GM18508 (cell line): Measurements from ENCODE around the gene SULT4A1.

Experiments used
- ATAC-seq: cut with Tn5 transposase; IDR thresholded peaks from one replicate; pipeline ENCODE4 v1.9.1; 2021; ENCODE audit warnings: moderate number of reproducible peaks; ENCODE audit not compliant: insufficient read depth, unreplicated experiment

Gene SULT4A1

DNA sequence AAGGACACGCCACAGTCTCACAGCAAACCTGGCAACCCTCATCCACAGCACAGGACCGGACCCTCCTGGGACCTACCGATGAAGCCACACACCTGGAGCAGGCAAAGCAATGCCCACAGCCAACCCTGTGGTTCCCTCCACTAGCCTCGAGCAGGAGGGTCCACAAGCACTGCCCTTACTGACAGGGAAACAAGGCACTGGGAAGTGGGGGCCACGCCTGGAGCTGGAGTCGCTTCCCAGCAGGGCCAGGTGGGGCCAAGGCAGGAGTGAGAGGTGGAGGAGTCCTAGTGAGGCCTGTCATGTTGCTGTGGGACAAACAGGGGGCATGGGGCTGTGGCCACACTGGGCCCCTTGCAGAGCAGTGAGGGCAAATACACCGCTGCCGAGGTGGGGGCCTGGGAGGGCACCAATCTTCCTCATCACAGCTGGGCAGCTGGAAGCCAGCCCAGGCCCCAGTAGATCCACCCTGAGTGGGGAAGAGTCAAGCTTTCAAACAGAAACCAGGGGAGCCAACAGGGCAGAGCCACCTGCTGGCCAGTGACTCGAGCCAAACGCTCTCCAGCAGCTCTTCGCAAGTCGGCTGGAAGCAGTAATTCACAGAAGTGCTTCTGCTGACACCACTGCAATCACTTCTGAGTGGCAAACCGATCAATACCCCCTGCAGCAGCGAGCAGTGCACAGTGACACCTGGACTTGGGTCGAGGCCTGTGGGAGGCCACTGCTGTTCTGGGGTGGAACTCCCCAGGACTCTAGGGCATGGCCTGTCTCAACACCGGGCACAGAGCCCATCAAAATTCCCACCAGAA is 13.7 kb downstream of the SULT4A1 start:
- ATAC-seq, result no peak

DNA sequence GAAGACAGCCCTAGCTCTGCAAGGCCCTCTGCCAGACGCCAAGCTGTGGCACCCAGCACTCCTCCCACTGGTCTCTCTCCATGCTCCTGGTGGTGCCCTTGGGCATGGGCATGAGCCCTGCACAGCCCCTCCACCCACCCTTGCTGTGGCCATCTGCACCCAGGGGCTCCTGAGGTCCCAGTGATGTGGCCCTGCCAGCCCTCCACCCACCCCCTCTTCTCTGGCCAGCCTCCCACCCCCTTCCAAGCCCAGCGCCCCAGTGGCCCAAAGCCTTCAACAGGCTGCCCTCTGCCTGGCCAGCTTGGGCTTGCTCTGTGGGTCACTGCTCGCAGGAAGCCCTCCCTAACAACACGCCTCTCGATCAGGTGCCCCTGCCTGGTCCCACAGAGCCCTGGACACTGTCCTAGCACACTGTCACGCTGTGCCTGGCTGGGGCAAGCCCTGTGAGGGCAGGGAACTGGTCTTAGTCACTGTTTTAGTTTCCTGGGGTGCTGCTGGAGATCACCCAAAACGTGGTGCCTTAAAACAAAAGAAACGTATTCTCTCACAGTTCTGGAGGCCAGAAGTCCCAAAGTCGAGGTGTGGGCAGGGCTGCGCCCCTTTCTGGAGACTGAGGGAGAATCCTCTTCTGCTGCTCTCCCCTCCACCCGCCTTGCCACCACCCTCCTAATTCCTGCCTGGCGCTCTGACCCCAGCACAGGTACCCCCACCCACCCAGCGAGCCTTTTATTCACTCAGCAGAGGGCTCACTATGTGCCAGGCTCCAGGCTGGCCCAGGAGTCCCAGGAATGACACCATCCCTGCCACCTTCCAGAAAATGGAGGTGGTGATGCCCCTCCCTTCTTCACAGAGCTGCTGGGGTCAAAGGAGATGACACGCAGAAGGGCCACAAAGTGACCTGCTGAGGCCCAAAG is 14.7 kb downstream of the SULT4A1 start:
- no peak for ATAC-seq

DNA sequence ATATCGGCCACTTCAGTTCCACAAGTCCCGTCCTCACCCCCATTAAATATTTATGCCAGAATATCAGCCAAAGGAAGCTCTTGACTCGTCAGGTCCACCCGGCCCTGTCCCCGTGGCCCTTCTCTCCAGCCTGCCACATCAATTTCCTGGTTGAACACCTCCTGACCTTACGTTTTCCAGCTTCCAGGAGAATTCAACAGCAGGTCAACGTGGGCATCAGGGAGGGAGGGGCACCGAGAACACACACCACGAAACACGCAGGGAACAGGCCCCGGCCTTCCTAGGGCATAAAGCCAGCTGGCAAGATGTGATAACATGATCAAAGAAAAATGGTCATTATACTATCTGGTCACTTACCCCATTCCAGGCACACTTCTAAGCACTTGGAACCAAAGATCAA is 15.3 kb downstream of the SULT4A1 start:
- no peak for ATAC-seq

DNA sequence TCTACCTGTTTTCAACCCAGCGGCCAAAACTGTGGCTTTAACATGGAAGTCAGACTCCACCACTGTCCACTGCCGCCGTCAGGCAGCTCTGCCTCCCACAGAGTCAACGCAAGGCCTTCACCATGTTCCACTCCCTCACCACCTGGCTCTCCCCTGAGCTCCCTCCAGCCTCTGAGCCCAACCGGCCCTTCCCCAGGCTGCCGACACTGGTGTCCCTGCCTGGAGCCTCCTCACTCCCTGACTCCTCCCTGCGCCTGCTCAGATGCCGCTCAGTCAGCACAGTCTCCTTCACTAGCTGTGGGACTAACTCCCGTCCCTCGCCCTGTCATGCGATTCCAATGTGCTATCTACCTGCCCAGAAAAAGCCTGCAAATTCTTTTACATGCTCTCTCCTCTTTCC is 16.3 kb downstream of the SULT4A1 start:
- no peak for ATAC-seq

DNA sequence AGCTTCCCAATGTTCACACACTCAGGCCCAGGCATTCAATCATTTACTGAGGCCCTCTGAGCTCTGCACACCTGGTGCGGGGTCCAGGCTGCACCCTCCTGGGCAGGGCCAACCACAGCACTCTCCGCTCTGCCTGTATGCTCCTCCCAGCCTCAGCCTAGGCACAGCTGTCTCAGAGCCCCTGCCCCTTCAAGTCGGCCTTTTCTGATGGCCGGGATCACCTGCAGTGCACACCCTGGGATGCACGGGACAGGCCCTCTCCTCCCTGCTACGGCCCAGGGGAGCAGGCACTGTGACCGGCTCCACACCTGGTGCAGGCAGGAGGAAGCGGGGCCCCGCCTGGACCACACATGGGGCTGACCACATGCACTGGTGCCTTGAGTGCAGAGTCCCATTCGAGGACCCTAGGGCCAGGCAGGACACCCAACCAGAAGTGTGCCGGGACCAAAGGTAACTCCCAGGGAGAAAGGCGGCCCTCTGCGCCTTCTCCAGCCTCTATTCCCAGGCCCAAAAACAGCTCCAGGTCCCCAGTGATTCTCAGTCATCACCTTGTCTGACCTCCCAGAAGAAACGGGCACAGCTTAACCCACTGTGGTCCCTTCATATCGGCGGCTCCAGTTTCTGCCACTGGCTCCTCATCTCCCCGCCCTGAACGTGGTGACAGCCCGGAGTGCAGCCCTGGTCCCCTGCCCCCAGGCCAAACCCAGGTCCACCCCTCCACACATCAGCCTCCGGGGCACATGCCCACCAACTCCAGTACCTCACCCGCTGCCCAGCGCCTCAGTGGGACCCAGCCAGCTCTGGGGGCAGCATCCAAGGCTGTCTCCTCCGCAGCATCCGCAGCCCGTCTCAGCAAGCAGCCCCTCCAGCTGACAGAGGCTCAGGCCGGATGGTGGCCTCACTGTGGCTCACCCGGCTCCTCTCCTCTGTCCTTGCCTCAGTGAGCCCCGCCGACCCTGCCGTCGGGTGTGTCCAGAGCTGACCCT is 17.5 kb downstream of the SULT4A1 start:
- no peak for ATAC-seq

DNA sequence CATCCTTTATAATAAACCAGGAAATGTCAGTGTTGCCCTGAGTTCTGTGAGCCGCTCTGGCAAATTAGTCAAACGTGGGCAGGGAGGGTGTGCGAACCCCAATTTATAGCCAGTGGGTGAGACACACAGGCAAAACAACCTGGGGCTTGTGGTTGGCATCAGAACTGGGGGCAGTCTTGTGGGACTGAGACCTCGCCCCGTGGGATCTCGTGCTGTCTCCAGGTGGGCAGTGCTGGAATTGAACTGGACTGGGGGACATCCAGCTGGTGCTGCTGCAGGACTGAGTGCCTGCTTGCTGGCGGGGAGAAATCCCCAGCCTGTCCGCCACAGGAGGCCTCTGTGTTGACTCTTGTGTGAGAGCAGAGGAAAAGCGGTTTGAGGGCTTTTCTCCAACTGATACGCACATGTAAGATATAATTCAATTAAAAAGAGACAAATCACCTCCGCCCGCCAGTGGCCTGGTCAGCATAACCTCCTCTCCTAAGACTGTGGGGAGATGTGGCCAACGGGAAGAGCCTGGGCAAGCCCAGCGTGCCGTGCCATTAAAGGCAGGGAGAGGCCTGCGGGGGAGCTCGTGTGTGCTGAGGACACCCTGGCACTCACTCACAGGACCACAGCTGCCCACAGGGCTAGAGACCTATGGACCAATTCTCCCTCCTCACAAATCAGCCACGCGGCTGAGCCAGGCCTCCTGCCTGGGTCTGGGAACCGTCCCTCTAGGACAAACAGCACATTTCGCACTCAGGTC is 18.4 kb downstream of the SULT4A1 start:
- ATAC-seq, result no peak

DNA sequence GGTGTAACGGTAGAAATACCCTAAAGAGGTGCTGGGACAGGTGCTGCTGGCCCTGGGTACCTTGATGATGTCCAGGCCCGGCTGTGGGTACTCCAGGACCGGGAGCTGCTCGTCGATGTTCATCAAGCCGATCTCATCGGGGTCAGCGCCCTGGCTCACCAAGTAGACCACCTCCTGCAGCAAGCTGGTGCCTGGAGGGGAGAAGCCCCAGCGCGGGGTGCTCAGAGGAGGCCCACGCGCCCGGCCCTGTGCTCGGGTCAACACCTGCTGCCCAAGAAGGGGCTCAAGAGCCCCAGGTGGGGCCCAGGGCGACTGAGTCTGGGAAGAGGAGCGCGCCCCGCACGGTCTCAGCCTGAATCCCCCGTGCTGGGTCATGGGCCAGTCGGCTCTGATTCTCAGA is 20.6 kb downstream of the SULT4A1 start:
- ATAC-seq, result no peak

DNA sequence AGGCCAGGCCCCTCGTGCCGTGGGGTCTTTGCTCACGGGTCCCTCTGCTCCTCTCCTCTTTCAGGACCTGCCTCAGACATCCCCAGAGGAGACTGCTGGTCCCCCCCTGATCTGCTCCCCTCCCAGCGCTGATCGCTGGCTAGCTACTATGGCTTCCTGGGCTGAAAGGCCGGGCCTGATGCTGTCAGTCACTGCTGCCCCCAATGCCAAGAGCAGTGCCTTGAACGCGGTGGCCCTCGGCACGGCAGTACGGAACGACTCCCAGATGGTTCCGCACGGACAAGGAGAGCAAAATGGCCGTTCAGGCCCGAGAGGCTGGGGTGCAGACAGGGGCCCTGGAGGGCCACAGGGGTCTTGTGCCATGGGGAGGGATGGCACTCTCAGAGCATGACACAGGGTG is 21.5 kb downstream of the SULT4A1 start:
- ATAC-seq, result no peak

DNA sequence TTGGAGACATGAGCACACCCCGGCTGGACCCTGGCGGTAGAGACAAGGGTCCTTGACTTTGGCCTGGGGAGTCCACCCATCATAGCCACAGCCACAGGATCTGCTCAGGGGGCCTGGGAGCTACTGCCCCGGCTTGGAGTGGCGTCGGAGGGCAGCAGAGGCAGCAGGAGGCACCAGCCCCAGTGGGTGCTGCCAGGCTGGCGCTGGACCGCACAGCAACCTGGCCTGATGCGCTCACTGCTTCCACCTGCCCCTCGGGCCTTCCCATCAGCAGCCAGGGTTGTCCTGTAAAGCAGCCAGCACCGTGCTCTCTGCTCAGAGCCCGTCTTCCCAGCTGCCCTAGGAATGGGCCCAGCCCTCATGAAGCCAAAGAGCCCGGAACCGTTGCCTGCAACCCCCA is 21.9 kb downstream of the SULT4A1 start:
- no peak for ATAC-seq

DNA sequence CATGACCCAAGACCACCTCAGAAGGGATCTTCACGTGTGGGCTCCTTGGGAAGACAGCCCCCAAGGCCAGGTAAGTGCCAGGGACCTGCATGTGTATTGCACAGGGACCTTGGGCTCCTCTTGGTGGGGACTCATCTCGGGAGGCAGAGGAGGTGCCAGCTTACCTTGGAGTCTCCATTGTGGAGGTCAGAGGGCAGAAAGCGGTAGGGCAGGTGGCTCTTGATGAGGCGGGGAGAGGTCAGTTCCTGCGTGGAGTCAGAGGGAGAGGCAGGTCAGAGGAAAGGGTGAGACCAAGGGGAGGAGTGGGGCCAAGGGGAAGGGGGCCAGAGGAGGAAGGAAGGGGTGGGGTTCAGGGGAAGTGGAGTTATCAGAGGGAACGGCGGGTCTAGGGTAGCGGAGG is 22.5 kb downstream of the SULT4A1 start:
- no peak for ATAC-seq

DNA sequence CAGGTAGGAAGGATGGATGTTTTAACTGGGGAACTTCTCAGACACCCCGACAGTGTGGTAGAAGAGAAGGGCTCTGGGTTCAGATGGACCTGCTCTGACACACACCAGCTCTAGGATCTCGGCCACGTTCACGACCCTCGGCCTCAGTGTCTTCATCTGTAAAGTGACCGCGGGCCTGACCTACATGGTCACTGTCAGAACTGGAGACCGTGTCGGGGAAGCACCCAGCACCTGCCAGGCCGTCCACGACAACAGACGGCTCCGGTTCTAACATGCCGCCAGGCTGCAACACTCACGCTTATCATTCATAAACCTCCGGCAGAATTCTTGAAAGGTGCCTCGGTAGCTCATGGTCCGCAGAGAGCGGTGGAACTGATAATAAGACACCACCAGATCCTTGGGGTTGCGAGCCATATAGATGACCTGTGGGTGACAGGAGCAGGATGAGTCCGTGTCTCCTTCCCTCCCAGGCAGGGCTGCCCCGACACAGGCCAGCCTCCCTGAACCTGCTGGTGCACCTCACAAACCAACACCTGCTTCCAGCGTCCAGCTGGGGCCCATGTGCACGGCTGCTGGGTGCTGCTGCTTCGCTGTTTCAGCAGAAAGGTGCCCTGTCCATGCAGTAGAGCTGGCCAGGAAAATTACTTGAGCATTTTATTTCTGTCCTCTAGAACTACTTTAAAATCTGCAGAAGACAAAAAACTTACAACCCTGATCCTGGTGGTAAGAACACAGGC is 23.6 kb downstream of the SULT4A1 start:
- ATAC-seq, result no peak

DNA sequence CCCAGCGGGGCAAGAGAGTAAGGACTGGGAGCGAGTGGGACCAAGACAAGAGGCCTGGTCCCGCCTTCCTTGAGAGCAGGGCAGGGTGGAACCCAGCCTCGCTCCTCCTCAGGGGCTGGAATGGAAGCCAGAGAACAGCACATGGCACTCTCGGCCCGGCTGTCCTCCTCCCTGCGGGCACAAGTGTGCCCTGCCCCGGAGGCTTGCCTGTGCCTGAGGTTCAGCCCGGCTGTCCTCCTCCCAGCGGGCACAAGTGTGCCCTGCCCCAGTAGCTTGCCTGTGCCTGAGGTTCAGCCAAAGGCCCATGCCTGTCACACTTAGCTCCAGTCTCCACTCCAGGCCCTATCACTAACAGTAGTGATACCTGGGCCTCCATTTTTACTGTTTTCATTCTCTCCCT is 24.2 kb downstream of the SULT4A1 start:
- no peak for ATAC-seq

DNA sequence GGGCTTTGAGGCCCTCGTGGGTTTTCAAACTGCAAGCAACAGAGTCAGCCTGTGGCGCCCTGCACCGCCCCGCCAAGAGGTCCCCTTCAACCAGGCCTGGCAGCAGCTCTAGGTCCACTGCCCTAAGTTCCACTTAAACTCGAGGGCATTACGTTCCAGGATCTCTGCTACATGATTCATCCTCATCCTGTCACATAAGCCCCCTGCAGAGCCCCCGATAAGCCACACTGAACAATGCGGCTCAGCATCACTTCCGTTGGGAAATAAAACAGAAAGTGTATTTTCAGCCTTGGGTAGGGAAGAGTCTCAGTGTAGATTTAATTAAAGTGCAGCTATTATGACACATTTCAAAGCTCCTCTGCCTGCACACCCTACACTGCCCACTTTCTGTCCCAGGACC is 24.6 kb downstream of the SULT4A1 start:
- ATAC-seq, result no peak

DNA sequence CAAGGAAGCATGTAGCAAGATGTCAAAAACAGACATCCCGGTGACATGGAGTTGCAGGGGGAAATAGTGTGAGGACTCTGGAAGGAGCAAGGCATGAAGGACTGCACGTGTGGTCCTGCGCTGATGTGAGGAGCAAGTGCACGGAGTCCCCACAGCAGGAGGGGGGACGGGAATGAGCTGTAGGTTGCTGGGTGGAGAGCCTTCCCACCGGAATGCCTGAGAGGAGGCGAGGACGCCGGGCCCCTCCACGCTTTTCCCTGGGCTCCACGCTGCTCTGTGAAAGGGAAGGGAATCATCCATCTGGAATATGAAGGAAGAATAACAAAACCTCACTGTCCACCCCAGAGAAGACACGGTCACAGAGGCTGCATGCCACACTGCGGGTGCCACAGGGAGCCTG is 26.6 kb downstream of the SULT4A1 start:
- no peak for ATAC-seq

DNA sequence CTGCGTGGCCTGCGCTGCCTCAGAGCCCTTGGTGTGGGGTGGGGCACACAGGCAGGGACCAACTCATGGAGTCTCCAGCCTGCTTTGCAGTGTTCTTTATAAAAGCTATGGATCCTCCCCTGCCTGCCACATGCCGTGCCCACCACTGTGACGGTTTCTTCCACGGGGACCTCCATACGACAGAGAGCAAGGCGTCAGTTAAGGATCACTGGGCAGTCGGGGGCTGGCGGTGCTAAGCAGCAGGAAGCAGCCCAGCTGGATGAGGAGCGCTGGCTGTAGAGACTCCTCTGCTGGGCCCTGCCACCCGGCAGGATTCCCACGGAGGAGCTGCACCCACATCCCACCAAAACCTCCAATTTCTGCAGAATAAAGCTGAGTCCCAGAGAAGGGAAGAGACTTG is 27.1 kb downstream of the SULT4A1 start:
- ATAC-seq, result no peak

DNA sequence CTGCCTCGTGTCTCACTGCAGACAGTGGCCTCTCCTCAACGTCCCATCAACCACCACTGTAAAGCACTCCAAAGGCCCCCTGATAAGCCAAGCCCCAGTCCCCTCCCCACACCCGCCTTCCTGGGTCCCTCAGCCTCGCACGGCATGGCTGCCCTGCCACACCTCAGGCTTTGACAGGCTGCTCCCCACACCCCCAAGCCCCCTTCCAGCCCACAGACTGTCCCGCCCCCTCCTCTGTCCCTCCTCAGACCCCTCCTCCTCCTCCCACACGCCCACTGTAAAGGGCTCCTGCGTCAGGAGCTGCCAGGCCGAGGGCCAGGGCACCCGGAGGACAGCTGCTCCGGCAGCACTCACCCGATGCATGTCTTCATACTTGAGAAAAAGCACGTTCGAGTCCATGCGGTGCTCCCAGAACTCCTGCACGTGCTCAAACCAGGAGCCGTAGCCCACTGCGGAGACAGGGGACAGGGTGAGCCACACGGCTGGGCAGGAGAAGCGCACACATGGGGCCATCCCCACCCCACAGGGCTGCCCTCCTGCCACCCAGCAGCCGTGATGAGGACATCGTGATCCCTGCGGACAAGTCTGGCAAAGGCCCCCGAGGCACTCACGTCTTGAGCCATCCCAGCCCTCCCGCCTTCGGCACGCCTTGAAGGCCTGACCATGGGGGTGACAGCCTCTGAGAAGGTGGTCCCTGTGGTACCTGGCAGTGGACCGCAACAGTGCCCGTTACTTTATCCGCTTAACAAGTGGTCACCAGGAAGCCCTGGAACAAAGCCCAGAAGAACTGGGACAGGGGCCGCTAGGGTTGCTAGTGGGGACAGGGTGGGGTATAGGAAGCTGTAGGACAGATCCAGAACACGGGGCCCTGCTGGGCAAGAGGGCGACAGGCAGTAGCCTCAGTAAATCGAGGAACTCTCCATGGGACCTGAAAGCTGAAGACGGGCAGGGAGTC is 28.8 kb downstream of the SULT4A1 start:
- ATAC-seq, result no peak

DNA sequence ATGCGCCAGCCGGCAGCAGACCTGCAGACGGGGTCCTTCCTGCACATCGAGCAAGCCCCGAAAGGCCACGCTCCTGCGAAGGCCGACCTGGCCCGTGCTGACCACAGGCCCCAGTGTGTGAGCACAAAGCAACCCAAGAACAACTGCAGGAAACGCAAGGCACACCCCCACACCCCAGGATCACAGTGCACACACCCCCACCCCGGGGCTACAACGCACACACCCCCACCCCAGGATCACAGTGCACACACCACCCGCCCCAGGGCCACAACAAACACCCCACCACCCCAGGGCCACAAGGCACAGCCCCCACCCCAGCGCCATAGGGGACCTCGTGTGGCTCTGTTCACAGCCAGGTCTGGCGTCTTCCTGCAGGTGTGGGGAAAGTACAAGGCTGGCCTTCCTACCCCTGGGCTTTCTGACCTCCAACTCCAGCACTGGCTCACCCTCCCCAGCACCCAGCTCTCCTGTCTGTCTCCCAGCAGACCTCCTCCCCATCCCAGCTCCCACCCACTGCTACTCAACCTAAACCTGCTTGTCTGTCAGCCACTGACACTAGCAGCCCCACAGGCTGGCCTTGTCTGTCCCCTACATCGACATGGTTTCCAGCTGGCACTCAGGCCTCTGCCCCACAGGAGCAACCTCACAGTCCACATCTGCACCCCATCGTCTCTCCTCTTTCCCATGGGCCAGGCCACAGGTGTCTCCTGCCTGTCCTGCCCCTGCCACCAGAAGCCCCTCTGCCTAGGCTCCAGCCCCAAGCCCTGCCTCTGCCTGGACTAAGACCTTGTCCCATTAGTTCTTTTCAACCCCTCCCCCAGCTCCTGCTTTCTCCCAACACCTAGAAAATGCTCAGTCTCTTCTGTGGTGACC is 29.7 kb downstream of the SULT4A1 start:
- no peak for ATAC-seq
